AG10803 (cell line): Measurements from ENCODE around the gene MTAP.
"Not testable (repeated sequence)": the region's sequence is repeated elsewhere in the genome, so short reads cannot be mapped to it uniquely, and the experiment has no call there.

ENCODE experiments used
- DNase-seq: peaks from one replicate; pipeline ENCODE4 v3.0.0; 2010; ENCODE audit warnings: low read depth
- H3K4me3 ChIP-seq: 2 replicates; pipeline ENCODE4 v1.5.1; 2011; ENCODE audit warnings: mild to moderate bottlenecking, low read length, control low read depth
- CTCF ChIP-seq: conservative IDR thresholded peaks from 2 replicates; pipeline ENCODE4 v1.5.1; 2011; ENCODE audit warnings: mild to moderate bottlenecking, low read length, control low read depth, inconsistent platforms

Gene MTAP

GRCh38 chr9:21943464-21943863, 141.0 kb downstream of the MTAP start:
- H3K4me3 ChIP-seq: no peak overlapping the region
- DNase-seq: no peak
- no peak for TF ChIP-seq CTCF

- H3K4me3 ChIP-seq: no peak overlapping the region
- TF ChIP-seq CTCF: no peak
- DNase-seq: no peak
Measured at GRCh38 chr9:21945606-21946005, 143.2 kb downstream of the MTAP start.

- TF ChIP-seq CTCF: no peak
- DNase-seq: no peak
- H3K4me3 ChIP-seq: no peak overlapping the region
Measured at GRCh38 chr9:21958833-21959232, 156.4 kb downstream of the MTAP start.

GRCh38 chr9:21959268-21959667, 156.8 kb downstream of the MTAP start:
- H3K4me3 ChIP-seq, DNase-seq: not testable (repeated sequence)

GRCh38 chr9:21961569-21961968, 159.1 kb downstream of the MTAP start:
- H3K4me3 ChIP-seq: no peak overlapping the region
- no peak for TF ChIP-seq CTCF
- DNase-seq: no peak

- peak overlapping the region; percentile 52 for H3K4me3 ChIP-seq
- no peak for TF ChIP-seq CTCF
- peak; percentile 45 for DNase-seq
Measured at GRCh38 chr9:21964925-21965385, 162.5 kb downstream of the MTAP start.

DNA sequence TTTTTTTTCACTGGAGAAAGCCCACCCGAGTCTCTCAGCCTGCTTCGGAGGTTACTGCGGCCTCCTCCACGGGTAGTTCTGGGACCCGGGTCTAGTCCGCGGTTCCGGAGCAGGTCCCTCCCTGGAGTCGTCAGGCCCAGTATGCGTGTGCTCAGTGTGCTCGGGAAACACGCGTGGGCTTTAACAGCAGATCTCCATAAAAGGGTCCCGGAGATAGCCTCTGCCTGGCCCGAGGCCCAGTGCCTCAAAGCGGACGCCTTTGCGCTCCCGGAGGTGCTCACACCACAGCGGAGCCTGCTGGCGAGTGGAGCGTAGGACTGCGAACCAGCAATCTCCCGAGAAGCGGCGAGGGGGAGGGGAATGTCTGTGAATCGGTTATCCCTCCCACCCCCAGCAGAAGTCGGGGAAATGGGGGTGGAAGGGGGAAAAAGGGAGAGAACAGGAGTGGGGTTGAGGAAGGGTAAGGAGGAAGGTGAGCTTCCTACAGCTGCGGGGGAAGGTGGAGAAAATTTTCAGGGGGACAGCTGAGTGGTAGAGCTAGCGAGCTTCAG, 163.0 kb downstream of the MTAP start:
- peak; percentile 67 for DNase-seq
- H3K4me3 ChIP-seq: peak overlapping the region; percentile 52
- TF ChIP-seq CTCF: peak; percentile 73
